HG03175 (cell line): Measurements from ENCODE around the gene LRRC8D.

Source experiments
- ATAC-seq: cut with Tn5 transposase; IDR thresholded peaks from one replicate; pipeline ENCODE4 v1.9.1; 2021; ENCODE audit warnings: mild to moderate bottlenecking, moderate library complexity; ENCODE audit not compliant: unreplicated experiment

The LRRC8D gene

DNA sequence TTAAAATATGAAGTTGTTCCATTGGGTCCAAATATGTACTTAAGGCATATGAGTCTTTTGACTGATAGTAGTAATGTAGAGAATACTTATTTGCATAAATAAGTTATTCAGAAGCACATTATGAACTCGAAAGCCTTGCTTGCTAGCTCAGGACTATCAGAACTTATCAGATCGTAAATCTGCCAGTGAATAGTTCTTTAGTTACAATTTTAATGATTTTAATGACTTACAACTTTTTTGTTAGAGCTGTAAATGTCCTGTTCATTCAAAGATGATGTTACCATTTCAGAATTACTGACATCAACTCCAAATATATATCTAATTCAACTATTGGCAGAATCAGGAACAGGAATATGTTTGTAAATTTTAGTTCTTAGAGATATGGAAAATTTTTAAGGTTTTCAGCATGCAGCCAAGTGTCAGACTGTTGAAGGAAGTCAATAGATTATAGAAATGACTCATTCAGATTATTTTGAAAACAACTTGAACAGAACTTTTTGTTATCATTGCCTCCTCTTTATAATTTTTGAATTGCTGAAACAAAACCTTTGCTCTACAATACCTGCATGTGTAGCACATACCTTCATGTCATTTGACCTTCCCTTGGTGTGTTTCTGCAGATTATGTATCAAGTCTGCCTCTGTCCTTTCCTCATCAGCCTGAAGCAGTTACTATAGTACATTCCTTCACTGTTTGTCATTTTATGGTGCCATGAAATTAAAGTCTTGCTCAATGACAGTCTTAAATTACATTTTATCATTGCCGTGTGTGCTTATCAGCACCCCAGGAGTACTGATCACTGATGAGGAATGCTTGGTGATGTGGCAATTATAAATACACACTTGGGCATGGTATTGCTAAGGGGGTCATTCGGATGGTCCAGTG lies 44.9 kb downstream of the LRRC8D start:
- no peak for ATAC-seq

DNA sequence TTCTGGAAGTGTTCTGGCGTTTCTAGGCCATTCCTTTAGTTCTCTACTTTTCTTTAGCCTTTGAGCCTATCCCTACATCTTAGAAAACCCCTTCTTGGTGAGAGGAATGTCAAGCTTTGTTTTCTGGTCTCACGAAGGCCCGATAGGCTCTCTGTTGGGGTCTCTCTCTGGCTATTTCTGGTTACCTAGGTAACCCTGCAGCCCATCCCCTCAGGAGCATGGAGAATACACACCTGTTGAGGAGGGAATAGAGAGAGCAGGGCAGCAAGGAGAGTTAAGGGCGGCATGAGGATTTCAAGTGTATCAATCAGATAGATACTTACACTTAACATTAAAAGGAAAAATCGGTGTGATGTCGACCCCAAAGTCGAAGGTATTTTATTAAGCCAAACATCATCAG lies 45.7 kb downstream of the LRRC8D start:
- ATAC-seq, result no peak

DNA sequence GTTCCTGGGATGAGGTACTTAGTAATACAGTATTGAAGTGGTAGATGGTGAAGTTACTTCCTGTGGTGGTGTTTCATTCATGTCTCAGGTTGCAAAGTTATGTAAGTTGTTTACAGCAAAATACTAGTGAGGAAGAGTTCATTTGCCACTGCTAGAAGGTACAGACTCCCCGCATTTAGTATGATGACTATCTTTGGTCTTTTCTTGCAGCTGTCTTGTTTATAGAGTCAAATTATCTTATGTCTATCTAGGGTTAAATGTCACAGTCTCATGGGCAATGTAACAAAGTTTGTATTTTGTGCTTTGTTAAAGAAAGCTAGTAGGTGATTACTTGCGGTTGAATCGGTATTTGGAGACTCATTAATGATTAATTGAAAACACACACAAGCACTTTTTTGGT lies 50.2 kb downstream of the LRRC8D start:
- no peak for ATAC-seq

DNA sequence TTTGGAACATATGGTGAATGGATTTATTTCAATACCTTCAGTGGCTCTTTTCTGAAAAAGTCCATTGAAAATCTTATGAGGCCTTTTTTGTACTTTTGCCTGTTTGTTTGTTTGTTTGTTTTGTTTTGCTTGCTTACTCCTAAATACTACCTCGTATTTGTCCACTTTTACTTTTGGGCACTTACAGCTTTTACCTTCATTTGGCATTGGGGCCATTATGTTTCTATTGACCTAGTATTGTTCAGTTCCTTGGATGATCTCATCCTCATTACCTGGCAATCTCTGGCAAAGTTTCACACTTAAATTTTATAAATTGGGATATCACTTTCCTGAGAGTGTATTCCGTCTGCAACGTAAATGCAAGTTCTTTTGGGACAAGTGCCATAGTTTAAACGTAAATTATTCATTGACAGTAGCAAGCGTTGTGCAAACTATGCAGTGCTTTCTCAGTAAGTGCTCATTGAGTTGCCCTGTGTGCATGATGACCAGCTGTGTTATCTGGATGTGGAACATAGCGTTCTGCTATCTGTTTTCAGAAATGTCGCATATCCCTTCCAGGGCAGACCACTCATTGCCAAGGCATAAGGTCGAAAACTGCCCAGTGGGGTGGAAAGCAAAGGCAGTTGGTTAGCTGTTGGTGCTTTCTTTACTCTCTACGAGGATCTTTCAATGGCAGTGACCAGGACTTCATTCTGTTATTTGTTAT lies 51.1 kb downstream of the LRRC8D start:
- no peak for ATAC-seq

DNA sequence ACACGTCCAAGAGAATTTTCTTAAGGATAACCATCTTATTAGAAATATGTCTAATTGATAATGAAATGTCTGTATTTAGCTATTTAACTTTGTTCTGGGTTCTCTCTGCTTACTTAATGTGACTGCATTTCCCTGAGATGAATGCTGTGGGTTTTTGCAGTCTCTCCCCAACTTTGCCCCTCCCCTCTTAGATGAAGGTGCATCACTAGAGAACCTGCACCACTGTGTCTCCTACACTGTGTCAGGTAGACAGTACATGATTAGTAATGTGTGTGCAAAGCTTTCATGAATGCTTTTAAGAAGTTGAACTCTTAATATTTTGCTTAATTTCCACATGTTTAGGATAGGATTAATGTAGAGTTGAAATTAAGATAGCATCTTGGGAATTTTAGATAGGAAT lies 51.7 kb downstream of the LRRC8D start:
- no peak for ATAC-seq

DNA sequence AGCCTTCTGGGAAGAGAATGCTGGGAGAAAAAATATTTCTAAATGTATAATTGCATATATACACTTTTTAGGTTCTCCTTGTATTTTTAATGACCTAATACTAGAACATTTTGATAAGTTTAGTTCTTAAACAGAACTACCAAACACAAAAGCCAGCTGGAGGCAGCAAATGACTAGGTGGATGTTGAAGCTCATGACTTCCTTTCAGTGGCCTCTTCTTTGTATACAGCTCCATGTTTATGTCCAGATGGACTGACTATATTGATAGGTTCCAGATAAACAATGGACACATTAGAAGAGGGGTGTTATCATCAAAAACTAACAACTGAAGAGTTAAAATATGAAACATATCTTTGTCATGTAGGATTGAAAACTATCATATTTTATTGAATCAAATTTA lies 52.5 kb downstream of the LRRC8D start:
- no peak for ATAC-seq

DNA sequence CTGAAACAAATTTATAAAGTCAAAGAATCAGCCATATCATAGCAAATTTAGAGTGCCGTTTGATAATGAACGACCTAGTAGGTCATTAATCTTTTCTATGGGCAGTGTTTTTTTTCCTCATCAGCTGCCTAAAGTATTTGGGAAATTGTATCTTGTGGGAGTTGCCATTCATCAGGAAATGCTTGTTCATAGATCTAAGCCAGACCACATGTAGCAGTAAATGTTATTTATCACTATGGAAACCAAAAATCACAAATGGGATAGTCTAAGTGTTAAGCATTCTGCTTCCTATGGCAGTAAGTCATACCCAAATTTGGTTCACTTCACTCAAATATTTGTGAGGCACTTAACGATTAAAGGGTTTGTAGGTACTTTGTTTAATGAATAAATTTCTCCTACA lies 52.9 kb downstream of the LRRC8D start:
- no peak for ATAC-seq

DNA sequence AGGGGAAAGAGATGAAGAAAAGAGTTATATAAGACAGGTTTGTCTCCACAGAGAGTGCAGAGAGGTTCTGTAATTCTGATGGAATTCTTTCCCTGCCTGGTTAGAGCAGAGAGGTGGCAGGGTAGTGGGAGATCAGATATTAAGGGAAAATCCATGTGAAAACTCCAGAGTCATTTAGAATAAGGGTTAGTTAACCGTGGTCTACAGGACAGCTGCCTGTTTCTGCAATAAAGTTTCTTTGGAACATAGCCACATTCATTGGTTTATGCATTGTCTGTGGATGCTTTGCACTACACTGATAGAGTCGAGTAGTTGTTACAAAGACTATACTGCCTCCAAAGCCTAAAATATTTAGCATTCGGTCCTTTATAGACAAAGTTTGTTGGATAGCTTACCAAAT lies 55.6 kb downstream of the LRRC8D start:
- no peak for ATAC-seq

DNA sequence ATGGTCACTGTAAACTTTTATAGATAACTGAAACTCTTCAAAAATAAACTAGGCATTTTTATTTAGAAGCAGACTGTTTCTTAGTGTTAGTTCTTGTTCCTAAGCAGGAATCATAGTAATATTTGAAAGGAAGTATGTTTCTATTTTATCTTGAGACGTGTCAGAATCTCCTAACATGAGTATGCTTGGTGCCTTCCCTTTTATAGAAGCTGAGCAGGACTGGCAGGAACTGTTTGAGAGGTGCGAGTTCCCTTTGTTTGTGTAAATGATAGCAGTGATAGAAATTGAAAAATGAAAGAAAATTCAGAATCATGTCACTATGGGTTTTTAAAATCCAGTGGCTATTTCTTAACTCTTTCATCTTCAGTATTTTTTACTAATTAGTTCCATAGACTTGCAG lies 56.9 kb downstream of the LRRC8D start:
- ATAC-seq, result no peak

DNA sequence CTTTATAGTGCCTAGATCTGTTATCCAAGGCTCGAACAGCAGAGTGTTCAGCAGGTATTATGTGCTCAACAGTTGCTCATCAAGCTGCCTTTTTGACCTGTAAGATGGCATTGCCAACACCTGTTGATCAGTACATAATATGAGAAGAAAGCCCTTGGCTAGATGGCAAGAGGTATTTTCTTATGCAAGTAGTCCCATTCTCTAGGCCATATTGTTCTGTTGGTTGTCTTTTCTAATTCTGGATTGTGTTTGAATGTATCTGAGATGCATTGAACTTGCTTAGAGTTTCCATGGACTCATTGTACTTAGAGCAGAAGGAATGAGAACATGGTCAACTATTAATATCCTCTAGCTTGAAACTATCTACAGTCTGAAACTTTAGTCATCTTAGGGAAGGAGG lies 57.4 kb downstream of the LRRC8D start:
- ATAC-seq, result no peak

DNA sequence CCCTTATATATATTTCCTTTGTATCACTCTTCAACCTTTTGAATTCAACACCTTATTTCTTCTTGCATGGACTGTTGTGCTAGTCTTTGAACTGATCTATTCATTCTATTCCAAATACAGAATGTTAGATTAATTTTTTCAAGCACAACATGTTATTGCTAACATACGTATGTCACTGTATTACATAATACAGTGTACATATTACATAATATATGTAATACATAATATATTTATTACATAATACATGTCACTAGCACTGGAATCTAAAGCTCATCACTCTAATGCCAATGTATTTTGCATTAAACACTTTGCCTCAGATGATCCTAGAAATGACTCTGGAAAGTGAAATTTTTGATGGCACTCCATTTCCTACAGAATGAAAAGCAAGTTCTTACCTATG lies 59.8 kb downstream of the LRRC8D start:
- ATAC-seq, result no peak

DNA sequence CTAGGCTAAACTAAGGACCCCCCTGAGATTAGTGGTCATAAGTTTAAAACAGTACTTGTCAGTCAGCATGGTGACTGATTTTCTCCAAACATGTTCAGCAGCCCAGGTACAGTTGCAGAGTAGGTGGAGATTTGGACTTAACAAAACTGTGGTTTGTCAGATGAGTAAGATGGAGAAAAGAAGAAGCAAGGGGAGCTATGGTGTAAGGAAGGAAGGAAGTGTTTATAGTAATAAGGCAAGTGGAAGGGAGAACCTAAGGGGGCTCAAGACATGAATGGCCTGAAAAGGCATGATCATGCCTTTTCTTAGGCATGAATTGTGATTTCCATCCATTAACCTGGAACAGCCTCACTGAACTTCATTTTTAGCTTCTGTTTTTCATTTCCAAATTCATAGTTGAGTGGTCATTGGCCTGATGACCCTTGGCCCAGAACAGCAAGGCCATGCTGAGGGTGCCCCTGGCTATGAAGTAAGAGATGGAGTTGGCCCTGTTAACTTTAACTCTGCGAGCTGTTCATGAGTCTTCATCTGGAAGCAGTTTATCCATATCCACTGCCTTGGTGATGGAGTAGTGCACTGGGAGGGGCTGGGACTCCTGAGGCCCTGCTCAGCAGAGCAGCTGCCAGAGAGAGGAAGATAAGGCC lies 60.7 kb downstream of the LRRC8D start:
- ATAC-seq, result no peak

DNA sequence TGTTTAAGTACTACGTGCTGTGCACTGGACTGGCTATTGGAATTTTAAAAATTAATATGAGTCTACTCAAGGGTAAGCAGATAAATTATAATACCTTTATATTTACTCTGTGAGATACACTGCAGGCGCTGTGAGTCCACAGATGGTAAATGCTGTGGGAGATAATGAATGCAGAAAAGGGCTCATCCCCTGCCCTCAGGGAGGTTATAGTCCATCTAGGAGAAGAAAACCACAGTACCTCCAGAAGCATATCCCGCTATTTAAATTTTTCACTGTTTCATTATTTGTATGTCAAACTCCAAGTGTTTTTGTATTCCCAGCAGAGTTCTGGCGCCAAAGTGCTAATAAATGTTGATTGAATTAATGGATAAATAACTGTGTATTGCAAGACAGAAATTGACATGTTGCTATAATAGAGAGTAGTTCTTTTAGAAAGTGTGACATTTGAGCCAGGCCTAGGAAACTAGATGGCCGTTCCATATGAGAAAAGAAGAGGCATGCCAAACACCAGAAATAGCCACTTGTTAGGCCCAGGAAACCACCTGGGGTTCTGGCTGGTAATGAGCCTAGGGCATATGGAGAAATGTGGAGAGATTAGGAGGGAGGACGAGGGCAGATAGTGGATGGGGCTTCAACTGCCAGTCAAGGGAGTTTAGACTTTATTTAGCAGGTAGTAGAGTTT lies 61.7 kb downstream of the LRRC8D start:
- no peak for ATAC-seq

DNA sequence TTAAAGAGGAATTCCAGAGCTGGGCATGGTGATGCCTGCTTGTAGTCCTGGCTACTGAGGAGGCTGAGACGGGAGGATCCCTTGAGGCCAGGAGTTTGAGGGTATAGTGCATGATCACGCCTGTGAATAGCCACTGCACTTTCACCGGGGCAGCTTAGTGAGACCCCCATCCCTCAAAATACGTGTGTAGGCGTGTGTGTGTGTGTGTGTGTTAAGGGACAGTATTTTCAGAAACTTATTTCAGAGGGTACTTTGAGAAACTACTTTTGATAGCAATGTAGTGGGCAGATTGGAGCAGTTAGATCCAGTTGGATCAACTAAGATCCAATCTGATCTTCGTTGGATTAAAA lies 62.2 kb downstream of the LRRC8D start:
- ATAC-seq, result no peak

DNA sequence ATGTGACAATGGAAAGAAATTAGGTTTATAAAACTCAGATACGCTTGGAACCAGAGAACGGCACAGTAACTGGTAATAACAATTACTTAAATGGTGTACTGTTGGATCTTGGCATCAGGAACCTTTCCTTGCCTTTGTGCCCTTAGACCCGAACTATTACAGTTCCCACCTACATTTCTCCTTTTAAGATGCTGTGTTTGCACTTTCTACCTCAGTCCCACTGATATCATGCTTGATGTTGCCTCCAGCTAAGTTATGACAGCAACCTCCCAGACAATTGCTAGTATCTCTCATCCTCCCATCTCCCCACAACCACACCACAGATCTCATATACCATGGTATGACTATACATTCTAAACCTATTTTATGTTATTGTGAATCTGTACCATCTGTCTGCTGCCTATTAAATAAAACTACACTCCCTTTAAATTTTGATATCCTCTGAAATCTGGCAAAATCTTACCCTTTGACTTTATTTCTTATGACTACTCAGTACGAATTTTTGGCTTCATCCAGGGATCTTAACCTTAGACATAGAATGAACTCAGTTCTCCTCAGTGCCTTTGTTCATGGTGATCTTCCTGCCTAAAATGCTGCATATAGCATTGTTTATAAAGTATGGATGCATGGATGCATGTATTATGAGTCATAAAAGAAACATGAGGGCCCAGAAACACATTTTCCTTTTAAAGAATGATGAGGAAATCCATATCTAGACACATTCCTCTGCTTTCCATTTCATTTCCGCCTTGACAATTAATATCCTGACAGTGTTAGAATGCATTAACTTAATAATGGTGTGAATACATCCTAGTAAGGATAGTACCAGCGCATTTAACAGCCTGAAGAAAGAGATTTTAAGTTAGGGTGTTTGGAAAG lies 64.1 kb downstream of the LRRC8D start:
- ATAC-seq, result no peak

DNA sequence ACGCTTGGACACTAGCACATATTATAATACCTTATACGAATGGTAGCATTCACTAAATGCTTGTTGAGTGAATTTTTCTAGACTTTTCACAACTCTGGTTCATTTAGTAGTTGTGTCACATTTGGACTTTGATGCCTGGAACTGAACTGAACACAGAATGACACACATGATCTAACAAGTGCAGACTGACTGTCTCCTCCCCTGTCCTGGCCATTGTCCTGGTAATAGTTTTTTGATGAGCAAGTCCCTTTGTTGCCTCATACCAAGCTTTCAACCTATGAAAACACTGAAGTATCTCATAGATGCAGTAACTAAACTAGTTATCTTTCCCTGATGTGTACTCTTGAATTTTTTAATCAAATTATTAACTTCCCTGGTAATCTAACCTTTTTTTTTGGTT lies 66.4 kb downstream of the LRRC8D start:
- no peak for ATAC-seq

DNA sequence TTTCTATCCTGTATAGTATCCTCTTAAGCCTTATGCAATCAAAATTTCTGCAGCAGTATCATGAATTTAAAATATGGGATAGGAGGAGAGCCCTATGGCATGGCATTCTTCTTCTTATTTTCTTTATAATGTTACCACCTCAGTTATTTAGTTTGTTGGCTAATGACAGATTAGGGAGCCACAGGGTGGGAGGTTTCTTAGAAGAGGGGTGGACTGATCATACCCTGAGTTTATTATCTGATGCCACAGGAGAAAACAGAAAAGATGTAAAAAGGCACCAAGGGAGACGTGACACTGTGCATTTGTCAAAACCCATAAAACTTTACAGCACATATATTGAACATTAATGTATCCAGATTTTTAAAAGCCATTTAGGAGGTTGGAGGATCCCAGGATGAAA lies 66.9 kb downstream of the LRRC8D start:
- ATAC-seq, result no peak

DNA sequence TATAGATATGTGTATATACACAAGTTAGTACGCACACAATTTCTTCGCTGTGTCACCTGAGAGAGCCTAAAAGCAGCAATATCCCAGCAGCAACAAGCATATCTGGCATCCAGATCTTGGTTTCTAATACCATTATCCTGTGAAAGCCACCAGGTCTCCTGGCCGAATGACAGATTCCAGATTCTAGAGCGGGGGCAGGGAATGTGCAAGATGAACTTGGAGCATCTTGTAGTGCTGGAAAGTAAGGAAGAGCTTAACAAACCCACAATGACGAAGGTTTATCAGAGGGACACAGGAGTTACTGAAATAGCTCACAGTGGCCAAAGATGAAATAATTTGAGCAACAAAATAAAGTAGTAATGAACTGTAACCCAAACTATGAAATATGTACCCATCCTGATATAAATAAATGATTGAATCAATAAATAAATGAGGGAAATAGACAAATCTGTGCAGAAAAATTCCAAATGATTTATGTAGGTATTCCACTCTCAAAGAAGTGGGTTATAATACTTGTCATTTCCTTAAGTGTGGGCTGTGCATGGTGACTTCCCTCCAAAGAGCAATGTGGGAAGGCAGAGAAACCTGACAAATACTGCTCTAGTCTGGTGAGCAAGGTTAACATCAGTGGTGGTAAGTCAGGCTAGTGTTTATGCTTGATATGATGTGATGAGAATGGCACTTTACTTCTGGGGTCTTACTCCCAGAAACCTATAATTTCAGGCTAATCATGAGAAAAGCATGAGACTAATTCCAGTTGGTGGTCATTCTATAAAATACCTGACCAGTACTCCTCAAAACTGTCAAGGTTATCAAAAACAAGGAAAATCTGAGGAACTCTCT lies 67.9 kb downstream of the LRRC8D start:
- ATAC-seq, result no peak

DNA sequence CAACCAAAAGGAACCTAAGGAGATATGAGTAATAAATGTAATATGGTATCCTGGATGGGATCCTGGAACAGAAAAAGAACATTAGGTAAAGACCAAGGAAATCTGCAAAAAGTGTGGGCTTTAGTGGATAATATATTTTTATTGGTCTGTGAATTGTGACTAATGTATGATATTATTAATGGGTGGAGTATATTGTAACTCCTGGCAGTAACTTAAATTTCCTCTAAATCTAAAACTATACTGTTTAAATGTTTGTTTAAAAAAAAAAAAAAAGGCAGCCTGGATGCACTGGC lies 68.4 kb downstream of the LRRC8D start:
- no peak for ATAC-seq
